ENCODE results near the gene GMDS.

DNA sequence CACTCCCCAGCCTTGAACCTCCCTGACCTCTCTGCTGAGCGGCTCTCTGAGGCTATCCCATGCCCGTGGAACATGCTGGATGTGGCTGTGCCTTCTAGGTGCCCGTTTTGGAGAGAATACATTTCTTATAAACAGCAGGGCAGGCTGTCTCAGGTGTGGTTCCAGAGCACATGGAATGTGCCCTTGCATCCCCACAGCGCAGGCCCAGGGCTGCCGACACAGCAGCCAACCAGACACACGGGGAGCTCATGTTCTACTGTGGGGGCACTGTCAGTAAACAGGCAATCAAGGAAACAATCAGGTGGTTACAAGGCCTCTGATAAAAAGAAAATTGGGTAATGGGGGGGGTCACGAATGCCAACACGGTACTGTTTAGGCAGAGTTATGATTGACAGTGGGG lies 604.9 kb downstream of the GMDS start:
- TF ChIP-seq EZH2phosphoT487 (IDR thresholded peaks at IDR 0.05; ENCODE audit: low read length) (no peak), EZH2 (optimal IDR thresholded peaks at IDR 0.05; ENCODE audit: low read depth, low read length) (no peak)
- TF ChIP-seq, protein P1, sequence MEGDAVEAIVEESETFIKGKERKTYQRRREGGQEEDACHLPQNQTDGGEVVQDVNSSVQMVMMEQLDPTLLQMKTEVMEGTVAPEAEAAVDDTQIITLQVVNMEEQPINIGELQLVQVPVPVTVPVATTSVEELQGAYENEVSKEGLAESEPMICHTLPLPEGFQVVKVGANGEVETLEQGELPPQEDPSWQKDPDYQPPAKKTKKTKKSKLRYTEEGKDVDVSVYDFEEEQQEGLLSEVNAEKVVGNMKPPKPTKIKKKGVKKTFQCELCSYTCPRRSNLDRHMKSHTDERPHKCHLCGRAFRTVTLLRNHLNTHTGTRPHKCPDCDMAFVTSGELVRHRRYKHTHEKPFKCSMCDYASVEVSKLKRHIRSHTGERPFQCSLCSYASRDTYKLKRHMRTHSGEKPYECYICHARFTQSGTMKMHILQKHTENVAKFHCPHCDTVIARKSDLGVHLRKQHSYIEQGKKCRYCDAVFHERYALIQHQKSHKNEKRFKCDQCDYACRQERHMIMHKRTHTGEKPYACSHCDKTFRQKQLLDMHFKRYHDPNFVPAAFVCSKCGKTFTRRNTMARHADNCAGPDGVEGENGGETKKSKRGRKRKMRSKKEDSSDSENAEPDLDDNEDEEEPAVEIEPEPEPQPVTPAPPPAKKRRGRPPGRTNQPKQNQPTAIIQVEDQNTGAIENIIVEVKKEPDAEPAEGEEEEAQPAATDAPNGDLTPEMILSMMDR (IDR thresholded peaks at IDR 0.05; ENCODE audit: low read length), result no peak
